HG03103 (cell line): ENCODE data around the gene PPA2.
"Not testable (repeated sequence)": the region's sequence is repeated elsewhere in the genome, so short reads cannot be mapped to it uniquely, and the experiment has no call there.

Experiments
- ATAC-seq: cut with Tn5 transposase; IDR thresholded peaks from one replicate; pipeline ENCODE4 v1.9.1; 2021; ENCODE audit warnings: low read depth; ENCODE audit not compliant: unreplicated experiment

The PPA2 gene

GRCh38 chr4:105461221-105461620 is 12.6 kb downstream of the PPA2 start:
- no peak for ATAC-seq

GRCh38 chr4:105460306-105460705 is 13.6 kb downstream of the PPA2 start:
- no peak for ATAC-seq

DNA sequence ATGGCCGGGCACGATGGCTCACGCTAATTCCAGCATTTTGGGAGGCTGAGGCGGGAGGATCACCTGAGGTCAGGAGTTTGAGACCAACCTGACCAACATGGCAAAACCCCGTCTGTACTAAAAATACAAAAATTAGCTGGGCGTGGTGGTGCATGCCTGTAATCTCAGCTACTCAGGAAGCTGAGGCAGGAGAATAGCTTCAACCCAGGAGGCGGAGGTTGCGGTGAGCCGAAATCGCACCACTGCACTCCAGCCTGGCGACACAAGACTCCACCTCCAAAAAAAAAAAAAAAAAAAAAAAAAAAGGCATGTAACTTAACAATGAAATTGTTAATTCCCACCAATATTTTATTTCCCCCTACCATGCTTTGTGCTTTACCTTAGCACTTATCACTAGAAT is 15.3 kb downstream of the PPA2 start:
- not testable (repeated sequence) for ATAC-seq

GRCh38 chr4:105458001-105458400 is 15.9 kb downstream of the PPA2 start:
- ATAC-seq: no peak

GRCh38 chr4:105455998-105456397 is 17.9 kb downstream of the PPA2 start:
- no peak for ATAC-seq

- ATAC-seq: no peak
Observed at GRCh38 chr4:105455182-105455581, 18.7 kb downstream of the PPA2 start.

GRCh38 chr4:105453550-105454205 is 20.2 kb downstream of the PPA2 start:
- ATAC-seq: peak; percentile 86

DNA sequence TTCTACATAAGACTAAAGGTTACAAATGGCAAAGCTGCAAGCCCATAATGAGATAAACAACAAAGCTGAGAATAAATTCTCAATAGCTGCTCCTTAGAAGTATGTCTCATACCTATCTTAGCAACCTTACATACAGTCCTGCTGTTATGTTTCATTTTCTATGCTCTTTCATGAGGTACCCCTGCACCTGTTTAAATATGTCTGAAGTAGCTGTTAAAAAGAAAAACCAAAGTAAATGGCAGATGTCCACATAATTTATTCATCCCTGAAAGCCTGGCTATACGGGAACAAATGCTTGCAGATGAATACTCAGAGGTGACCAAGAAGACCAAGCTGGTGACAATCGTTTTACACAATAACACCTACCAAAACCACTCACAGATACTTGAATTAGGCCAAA is 22.5 kb downstream of the PPA2 start:
- ATAC-seq: no peak

DNA sequence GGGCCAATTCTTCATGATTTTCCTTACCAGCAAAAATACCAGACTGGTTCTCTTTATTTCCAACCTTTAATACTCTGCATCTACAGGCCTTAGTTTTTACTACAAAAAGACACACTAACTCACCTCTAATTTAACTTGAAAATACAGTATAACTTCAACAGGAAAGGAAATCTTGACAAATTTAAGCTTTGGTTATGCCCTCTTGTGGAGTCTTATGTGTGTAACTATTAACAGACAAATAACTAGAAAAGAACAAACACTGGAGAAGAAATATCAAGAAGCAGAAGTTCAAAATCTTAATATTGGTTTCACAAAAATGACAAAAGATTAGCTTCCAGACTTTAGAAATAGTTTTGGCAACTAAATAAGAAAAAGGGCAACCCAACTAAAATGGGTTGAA is 33.0 kb downstream of the PPA2 start:
- ATAC-seq: no peak

DNA sequence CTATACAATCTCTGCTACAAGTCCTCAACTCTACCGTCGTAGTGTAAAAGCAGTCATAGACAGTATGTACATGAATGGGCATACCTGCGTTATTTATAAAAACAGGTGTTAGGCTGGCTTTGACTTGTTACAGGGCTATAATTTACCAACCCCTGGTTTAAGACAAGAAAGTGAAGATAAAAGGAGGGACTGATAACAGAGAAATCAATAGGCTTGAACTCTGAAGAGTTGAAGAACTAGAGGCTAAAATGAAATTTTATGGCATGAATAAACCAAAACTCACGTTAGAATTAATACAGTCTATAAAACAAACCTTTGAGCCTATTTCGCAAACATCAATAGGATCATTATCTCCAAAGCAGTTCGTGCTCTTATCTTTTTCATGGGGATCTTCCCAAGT is 36.2 kb downstream of the PPA2 start:
- ATAC-seq: no peak

DNA sequence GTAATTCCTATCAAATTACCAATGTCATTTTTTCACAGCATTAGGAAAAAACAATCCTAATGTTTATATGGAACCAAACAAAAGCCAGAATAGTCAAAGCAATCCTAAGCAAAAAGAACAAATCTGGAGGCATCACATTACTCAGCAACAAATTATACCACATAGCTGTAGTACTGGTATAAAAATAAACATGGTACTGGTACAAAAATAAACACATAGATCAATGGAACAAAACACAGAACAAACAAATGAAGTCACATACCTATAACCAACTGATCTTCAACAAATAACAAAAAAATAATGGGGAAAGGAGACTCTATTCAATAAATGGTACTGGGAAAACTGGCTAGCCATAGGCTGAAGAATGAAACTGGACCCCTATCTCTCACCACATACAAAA is 37.4 kb downstream of the PPA2 start:
- ATAC-seq: no peak

GRCh38 chr4:105434940-105435339 is 38.9 kb downstream of the PPA2 start:
- no peak for ATAC-seq

GRCh38 chr4:105433421-105433820 is 40.4 kb downstream of the PPA2 start:
- ATAC-seq: no peak

GRCh38 chr4:105432438-105432837 is 41.4 kb downstream of the PPA2 start:
- ATAC-seq: no peak

DNA sequence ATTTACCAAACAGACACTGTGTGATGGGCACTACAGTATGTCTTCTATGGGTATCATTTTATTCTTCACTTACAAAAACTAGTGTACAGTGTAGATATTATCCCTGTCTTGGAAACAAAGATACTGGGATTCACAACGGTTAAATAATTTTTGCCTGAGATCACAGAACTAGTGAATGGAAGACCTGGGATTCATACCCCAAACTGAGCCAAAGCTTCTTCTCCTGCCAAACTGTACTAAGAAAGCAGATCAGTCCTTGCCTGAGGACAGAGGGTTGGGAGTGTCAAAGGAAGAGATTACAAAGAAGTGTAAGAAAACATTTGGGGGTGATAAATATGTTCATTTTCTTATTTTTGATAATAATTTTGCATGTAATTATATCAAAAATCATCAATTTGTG is 43.1 kb downstream of the PPA2 start:
- no peak for ATAC-seq

- ATAC-seq: no peak
Observed at GRCh38 chr4:105426187-105426897, 47.5 kb downstream of the PPA2 start.

DNA sequence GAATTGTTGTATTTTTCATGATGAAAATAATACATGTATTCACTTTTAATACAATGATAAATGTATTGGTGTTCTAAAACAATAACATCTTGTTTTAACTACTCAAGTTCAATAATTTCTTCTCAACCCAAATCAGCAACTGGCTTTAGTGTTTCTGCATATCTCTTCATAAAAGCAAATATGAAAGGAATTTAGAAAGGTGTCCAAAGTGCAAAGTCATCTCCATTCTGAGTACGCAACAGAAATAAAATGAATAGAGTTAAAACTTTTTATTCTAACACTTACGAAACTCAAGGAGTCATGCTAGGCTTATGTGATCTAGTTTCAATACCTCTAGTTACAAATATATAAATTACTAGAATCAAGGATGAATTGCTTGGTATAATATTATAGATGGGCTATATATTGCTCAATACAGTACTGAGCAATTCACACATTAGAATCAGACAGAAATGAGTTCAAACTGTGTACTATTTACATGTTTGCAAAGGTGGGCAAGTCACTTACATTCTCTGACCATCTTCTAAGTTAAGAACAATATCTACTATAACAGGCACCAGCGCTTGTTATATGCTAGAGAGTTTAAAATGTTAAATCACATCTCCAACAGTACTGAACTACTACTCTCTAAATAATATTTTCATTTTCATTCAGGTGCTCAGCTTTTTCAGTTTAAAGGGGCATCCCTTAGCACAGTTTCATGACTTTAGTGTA is 51.5 kb downstream of the PPA2 start:
- ATAC-seq: no peak

GRCh38 chr4:105417624-105418023 is 56.2 kb downstream of the PPA2 start:
- no peak for ATAC-seq

- no peak for ATAC-seq
Observed at GRCh38 chr4:105415281-105415744, 58.5 kb downstream of the PPA2 start.

DNA sequence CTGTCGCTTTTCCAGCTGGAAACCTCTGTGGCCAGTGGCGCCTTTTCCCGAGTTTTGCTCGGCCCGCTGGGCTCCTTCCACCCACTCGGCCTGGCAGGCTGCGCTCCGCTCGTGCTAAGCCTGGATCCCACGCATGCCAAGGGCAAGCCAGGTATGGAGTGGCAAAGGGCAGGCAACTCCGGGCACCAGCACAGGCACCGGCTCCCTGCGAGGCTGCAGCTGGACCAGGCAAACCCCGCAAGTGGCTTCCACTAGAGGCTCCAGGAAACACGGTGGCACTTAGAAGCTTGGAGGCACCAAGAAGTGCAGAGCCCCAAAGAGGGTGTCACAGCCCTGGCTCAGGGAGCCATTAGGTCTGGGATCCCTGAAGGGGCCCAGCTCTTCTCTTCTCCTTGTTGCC is 59.5 kb downstream of the PPA2 start:
- ATAC-seq: no peak

GRCh38 chr4:105409135-105409534 is 64.7 kb downstream of the PPA2 start:
- ATAC-seq: not testable (repeated sequence)
